DOHH2 (cell line): ENCODE data around the gene GASK1A.

Source experiments
- H3F3A ChIP-seq: fragments of 200-600 bp; sonication (generic), shearing (Covaris generic); 2 replicates; pipeline ENCODE4 v1.6.0; 2016; ENCODE audit warnings: antibody characterized with exemption, mild to moderate bottlenecking; ENCODE audit not compliant: control insufficient read depth, insufficient read depth
- H3K27ac ChIP-seq: fragments of 200-600 bp; sonication (generic); 2 replicates; pipeline ENCODE4 v1.5.1; 2014; ENCODE audit warnings: low read depth, mild to moderate bottlenecking, low read length, moderate library complexity
- H3K27me3 ChIP-seq: fragments of 200-600 bp; sonication (generic); 2 replicates; pipeline ENCODE4 v1.6.1; 2014; ENCODE audit warnings: mild to moderate bottlenecking, low read length, mixed read lengths; ENCODE audit not compliant: control insufficient read depth
- H3K36me3 ChIP-seq: fragments of 200-600 bp; sonication (generic); 2 replicates; pipeline ENCODE4 v1.6.1; 2014; ENCODE audit warnings: mild to moderate bottlenecking, low read length, moderate library complexity, mixed read lengths; ENCODE audit not compliant: control insufficient read depth
- H3K4me1 ChIP-seq: fragments of 200-600 bp; sonication (generic); 2 replicates; pipeline ENCODE4 v1.6.1; 2014; ENCODE audit warnings: mild to moderate bottlenecking, low read length, mixed read lengths; ENCODE audit not compliant: control insufficient read depth
- H3K4me2 ChIP-seq: fragments of 200-600 bp; sonication (generic); 2 replicates; pipeline ENCODE4 v1.6.0; 2014; ENCODE audit warnings: mild to moderate bottlenecking, low read length, moderate library complexity
- H3K4me3 ChIP-seq: fragments of 200-600 bp; sonication (generic); 2 replicates; pipeline ENCODE4 v1.5.1; 2014; ENCODE audit warnings: mild to moderate bottlenecking, low read length, mixed read lengths
- H3K79me2 ChIP-seq: fragments of 200-600 bp; sonication (generic); 2 replicates; pipeline ENCODE4 v1.6.1; 2014; ENCODE audit warnings: mild to moderate bottlenecking, low read length, mixed read lengths; ENCODE audit not compliant: control insufficient read depth
- H3K9me2 ChIP-seq: fragments of 200-600 bp; sonication (generic); replicated peaks from 2 replicates; pipeline ENCODE4 v1.6.1; 2014; ENCODE audit warnings: mild to moderate bottlenecking, low read length, mixed read lengths; ENCODE audit not compliant: control insufficient read depth
- H3K9me3 ChIP-seq: fragments of 200-600 bp; sonication (generic); 2 replicates; pipeline ENCODE4 v1.6.1; 2014; ENCODE audit warnings: antibody characterized with exemption, low read length, mixed read lengths; ENCODE audit not compliant: control insufficient read depth, insufficient read depth
- H4K20me1 ChIP-seq: fragments of 200-600 bp; sonication (generic); 2 replicates; pipeline ENCODE4 v1.6.0; 2014; ENCODE audit warnings: low read depth, mild to moderate bottlenecking, antibody characterized with exemption, low read length, moderate library complexity; ENCODE audit not compliant: control insufficient read depth, insufficient read depth
- EZH2phosphoT487 ChIP-seq: fragments of 200-600 bp; sonication (generic); IDR thresholded peaks from 2 replicates; pipeline ENCODE4 v1.6.1; 2017; ENCODE audit warnings: borderline replicate concordance, mild to moderate bottlenecking, antibody characterized with exemption, low read length, moderate library complexity, mixed read lengths
- TF ChIP-seq, protein P1 (sequence below): fragments of 200-600 bp; sonication (generic); IDR thresholded peaks from one replicate; pipeline ENCODE4 v1.5.1; 2014; ENCODE audit warnings: antibody characterized with exemption, mild to moderate bottlenecking, low read depth, low read length; ENCODE audit not compliant: poor library complexity, severe bottlenecking

The GASK1A gene

DNA sequence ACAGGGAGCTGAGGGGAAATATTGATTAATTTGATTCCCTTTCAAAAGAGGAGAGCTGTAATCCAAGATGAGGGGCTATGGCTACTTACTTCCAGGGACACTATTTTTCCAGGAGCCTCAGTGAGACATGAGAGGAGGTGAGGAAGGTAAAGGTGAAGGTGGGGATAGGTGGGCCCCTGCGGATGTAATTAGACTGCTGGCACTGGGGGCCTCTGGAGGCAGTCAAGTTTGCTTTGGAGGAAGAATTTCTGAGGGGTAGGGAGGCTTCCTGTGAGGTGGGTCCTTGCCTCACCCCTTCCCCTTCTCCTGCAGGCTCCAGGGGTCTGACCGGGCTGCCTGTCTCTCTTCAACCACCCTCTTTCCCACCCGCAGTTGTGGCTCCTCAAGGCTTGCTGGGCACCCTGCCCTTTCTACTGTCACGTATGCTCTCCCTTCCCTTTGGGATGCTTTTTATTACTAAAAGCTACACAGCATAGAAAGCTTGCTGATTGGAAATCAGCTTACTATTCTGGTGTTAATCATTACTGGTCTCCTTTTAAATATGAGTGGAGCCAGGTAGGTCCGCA, 22.5 kb downstream of the GASK1A start:
- H3K9me3 ChIP-seq = no peaks in the 10 kb centered on the region
- no peaks in the 10 kb centered on the region for H3K36me3 ChIP-seq
- H3K9me2 ChIP-seq = no peaks in the 10 kb centered on the region
- H3F3A ChIP-seq = no peaks in the 10 kb centered on the region
- H4K20me1 ChIP-seq = no peaks in the 10 kb centered on the region
- H3K4me2 ChIP-seq = no peak overlapping the region
- H3K27ac ChIP-seq = no peak overlapping the region
- no peak for TF ChIP-seq EZH2phosphoT487
- TF ChIP-seq, protein P1, sequence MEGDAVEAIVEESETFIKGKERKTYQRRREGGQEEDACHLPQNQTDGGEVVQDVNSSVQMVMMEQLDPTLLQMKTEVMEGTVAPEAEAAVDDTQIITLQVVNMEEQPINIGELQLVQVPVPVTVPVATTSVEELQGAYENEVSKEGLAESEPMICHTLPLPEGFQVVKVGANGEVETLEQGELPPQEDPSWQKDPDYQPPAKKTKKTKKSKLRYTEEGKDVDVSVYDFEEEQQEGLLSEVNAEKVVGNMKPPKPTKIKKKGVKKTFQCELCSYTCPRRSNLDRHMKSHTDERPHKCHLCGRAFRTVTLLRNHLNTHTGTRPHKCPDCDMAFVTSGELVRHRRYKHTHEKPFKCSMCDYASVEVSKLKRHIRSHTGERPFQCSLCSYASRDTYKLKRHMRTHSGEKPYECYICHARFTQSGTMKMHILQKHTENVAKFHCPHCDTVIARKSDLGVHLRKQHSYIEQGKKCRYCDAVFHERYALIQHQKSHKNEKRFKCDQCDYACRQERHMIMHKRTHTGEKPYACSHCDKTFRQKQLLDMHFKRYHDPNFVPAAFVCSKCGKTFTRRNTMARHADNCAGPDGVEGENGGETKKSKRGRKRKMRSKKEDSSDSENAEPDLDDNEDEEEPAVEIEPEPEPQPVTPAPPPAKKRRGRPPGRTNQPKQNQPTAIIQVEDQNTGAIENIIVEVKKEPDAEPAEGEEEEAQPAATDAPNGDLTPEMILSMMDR = no peak
- no peaks in the 10 kb centered on the region for H3K4me1 ChIP-seq
- no peak overlapping the region for H3K4me3 ChIP-seq
- no peaks in the 10 kb centered on the region for H3K79me2 ChIP-seq
- no peaks in the 10 kb centered on the region for H3K27me3 ChIP-seq

DNA sequence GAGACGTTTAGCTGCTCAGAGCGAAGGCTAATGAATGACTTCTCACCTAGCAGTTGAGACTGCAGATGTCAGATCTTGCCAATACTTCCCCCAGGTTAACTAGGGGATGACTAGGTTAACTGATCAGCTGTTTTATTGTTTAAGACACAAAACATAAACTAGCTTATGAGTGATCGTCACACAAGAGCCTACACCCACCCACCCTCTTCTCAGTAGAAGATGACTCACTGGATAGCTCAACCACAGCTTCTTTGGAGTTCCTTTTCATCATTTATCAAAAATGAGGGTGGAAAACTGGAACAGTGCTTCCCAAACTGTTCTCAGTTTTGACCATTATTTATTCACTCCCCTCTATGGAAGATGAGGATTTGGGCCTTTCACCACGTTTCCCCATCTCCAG, 25.2 kb downstream of the GASK1A start:
- H3K4me2 ChIP-seq = no peak overlapping the region
- H3K27me3 ChIP-seq = no peaks in the 10 kb centered on the region
- H3K9me3 ChIP-seq = no peaks in the 10 kb centered on the region
- H3F3A ChIP-seq = no peaks in the 10 kb centered on the region
- H3K79me2 ChIP-seq = no peaks in the 10 kb centered on the region
- no peaks in the 10 kb centered on the region for H3K9me2 ChIP-seq
- no peaks in the 10 kb centered on the region for H4K20me1 ChIP-seq
- H3K36me3 ChIP-seq = no peaks in the 10 kb centered on the region
- H3K4me3 ChIP-seq = no peak overlapping the region
- no peak for TF ChIP-seq EZH2phosphoT487
- TF ChIP-seq, protein P1 = no peak
- no peak overlapping the region for H3K27ac ChIP-seq
- no peaks in the 10 kb centered on the region for H3K4me1 ChIP-seq

DNA sequence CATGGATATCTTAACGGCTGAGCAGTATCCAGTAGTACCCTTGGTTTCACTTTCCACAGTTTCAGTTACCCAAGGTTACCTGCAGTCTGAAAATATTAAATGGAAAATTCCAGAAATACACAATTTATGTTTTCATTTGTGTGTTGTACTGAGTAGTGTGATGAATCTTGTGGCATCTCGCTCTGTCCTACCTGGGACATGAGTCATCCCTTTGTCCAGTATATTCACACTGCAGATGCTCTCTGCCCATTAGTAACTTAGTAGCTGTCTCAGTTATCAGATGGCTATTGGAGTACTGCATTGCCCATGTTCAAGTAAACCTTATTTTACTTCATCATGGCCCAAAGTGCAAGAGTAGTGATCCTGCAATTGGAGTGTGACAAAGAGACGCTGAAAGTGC, 26.1 kb downstream of the GASK1A start:
- no peaks in the 10 kb centered on the region for H3K36me3 ChIP-seq
- H3K79me2 ChIP-seq = no peaks in the 10 kb centered on the region
- TF ChIP-seq EZH2phosphoT487 = no peak
- TF ChIP-seq, protein P1 = no peak
- H3K4me3 ChIP-seq = no peak overlapping the region
- no peaks in the 10 kb centered on the region for H3K9me3 ChIP-seq
- H3K4me1 ChIP-seq = no peaks in the 10 kb centered on the region
- no peaks in the 10 kb centered on the region for H3F3A ChIP-seq
- H3K4me2 ChIP-seq = no peak overlapping the region
- no peaks in the 10 kb centered on the region for H4K20me1 ChIP-seq
- no peaks in the 10 kb centered on the region for H3K27me3 ChIP-seq
- no peaks in the 10 kb centered on the region for H3K9me2 ChIP-seq
- H3K27ac ChIP-seq = no peak overlapping the region
